ENCODE measurements around the gene FAM168B. TPM values are rescaled to one million over a fixed set of nuclear protein-coding genes. Genes with fewer than 3 reads are reported as not detected.

FAM168B gene
- total and polyA plus RNA-seq, 2 of the 13 experiments (the other 11 are each of a cell fraction or from before 2014, with no cell fraction given) = 64.5 to 113 TPM

DNA sequence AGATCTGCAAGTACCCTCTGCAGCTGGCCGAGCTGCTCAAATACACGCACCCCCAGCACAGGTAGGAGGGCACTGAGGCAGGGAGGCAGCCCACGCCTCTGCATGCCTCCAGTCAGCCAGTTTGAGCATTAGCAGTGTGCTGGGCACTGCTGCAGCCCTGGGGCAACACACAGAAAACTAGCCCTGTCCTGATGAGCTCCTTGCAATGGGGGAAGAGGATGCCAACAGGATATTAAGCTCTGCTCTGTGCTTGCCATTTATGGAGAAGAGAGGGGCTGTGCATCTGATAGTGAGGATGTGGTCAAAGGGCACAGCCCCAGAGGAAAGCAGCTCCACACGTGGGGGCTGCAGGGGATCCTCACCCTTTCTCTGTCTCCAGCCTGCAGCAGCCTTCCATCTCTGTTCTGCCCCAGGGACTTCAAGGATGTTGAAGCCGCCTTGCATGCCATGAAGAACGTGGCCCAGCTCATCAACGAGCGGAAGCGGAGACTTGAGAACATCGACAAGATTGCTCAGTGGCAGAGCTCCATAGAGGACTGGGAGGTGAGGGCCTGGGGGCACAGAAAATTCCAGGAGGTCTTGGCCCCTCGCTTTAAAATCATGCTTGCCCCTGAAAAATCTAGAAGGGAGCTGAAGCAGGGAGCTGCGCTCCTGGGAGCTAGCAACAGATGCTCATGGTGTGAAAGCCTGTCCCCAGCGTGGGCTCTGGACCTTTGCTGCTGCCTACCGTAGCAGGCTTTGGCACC lies 51.7 kb downstream of the FAM168B start:
- no peak for FAIRE-seq
- DNase-seq (ENCODE audit: low spot score) = no peak
- BruUV-seq (replicated peaks) = no TSS peak
- H3K36me3 ChIP-seq (replicated peaks in 1 of 2; ENCODE audit: control insufficient read depth in 1 of 2, insufficient read depth in 2 of 2, low read length in 2 of 2) = peaks cover 0 to 2% of the 10 kb centered on the region in 2 experiments; a peak in 1 of 5 replicates
- H3K79me2 ChIP-seq (ENCODE audit: insufficient read depth, low read length) = no peaks in the 10 kb centered on the region
- ChIA-PET CTCF (ENCODE audit: low intra/inter-chr PET ratio, low total read pairs) (no interaction called here), POLR2A (no interaction called here)
- whole genome bisulfite sequencing (ENCODE audit: low lambda C conversion rate) = 75% methylated on average over 11 of the region's 14 CpGs
- H3K9me3 ChIP-seq (ENCODE audit: low read length) = no peaks in the 10 kb centered on the region
- intact Hi-C loops (cut with micrococcal nuclease; ENCODE audit: unreplicated experiment) = no loop called here
- no peaks in the 10 kb centered on the region for H3K4me1 ChIP-seq (ENCODE audit: insufficient read depth, low read length)
- H3K4me2 ChIP-seq (ENCODE audit: low read depth, low read length) = no peak overlapping the region
- H3K9ac ChIP-seq (ENCODE audit: insufficient read depth, low read depth, low read length) = no peak overlapping the region
- H4K20me1 ChIP-seq (ENCODE audit: insufficient read depth, low read length) = no peaks in the 10 kb centered on the region
- no peak overlapping the region for H3K27ac ChIP-seq (ENCODE audit: extremely low read length, insufficient read depth, low read length)
- H3K27me3 ChIP-seq (ENCODE audit: control insufficient read depth in 1 of 2, insufficient read depth in 2 of 2, low read length in 2 of 2) = peaks cover 3 to 11% of the 10 kb centered on the region in 2 experiments; a peak in 4 of 5 replicates
- no peak for ATAC-seq
- no peak overlapping the region for H2AFZ ChIP-seq (ENCODE audit: low read length)
- in situ Hi-C loops (cut with HindIII; ENCODE audit: extremely low pct_ligation_motif_present, low pct_unique_long_range_greater_than_20kb) = no loop called here
- H3K4me3 ChIP-seq (replicated peaks in 1 of 3; ENCODE audit: insufficient read depth in 1 of 3, low read depth in 2 of 3, low read length in 3 of 3) = no peak overlapping the region
- TF ChIP-seq, protein P1, sequence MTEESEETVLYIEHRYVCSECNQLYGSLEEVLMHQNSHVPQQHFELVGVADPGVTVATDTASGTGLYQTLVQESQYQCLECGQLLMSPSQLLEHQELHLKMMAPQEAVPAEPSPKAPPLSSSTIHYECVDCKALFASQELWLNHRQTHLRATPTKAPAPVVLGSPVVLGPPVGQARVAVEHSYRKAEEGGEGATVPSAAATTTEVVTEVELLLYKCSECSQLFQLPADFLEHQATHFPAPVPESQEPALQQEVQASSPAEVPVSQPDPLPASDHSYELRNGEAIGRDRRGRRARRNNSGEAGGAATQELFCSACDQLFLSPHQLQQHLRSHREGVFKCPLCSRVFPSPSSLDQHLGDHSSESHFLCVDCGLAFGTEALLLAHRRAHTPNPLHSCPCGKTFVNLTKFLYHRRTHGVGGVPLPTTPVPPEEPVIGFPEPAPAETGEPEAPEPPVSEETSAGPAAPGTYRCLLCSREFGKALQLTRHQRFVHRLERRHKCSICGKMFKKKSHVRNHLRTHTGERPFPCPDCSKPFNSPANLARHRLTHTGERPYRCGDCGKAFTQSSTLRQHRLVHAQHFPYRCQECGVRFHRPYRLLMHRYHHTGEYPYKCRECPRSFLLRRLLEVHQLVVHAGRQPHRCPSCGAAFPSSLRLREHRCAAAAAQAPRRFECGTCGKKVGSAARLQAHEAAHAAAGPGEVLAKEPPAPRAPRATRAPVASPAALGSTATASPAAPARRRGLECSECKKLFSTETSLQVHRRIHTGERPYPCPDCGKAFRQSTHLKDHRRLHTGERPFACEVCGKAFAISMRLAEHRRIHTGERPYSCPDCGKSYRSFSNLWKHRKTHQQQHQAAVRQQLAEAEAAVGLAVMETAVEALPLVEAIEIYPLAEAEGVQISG (CRISPR knock-in tag; IDR thresholded peaks at IDR 0.05) = no peak
- TF ChIP-seq NFKBIZ (CRISPR knock-in tag; IDR thresholded peaks at IDR 0.05) = no peak
- TF ChIP-seq ZNF343 (CRISPR knock-in tag; IDR thresholded peaks at IDR 0.05) = no peak
- TF ChIP-seq SOX5 (CRISPR knock-in tag; IDR thresholded peaks at IDR 0.05; ENCODE audit: borderline replicate concordance) = no peak
- no peak for TF ChIP-seq ZNF781 (CRISPR knock-in tag; IDR thresholded peaks at IDR 0.05; ENCODE audit: borderline replicate concordance, not compliant biosample characterization)
- TF ChIP-seq, protein P2, sequence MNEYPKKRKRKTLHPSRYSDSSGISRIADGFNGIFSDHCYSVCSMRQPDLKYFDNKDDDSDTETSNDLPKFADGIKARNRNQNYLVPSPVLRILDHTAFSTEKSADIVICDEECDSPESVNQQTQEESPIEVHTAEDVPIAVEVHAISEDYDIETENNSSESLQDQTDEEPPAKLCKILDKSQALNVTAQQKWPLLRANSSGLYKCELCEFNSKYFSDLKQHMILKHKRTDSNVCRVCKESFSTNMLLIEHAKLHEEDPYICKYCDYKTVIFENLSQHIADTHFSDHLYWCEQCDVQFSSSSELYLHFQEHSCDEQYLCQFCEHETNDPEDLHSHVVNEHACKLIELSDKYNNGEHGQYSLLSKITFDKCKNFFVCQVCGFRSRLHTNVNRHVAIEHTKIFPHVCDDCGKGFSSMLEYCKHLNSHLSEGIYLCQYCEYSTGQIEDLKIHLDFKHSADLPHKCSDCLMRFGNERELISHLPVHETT (CRISPR knock-in tag; conservative IDR thresholded peaks at IDR 0.05) = no peak
- TF ChIP-seq, protein P3, sequence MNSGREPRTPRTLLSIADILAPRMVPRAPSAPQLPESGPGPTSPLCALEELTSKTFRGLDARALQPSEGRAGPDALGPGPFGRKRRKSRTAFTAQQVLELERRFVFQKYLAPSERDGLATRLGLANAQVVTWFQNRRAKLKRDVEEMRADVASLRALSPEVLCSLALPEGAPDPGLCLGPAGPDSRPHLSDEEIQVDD (CRISPR knock-in tag; IDR thresholded peaks at IDR 0.05; ENCODE audit: borderline replicate concordance) = no peak
- TF ChIP-seq, protein P4, sequence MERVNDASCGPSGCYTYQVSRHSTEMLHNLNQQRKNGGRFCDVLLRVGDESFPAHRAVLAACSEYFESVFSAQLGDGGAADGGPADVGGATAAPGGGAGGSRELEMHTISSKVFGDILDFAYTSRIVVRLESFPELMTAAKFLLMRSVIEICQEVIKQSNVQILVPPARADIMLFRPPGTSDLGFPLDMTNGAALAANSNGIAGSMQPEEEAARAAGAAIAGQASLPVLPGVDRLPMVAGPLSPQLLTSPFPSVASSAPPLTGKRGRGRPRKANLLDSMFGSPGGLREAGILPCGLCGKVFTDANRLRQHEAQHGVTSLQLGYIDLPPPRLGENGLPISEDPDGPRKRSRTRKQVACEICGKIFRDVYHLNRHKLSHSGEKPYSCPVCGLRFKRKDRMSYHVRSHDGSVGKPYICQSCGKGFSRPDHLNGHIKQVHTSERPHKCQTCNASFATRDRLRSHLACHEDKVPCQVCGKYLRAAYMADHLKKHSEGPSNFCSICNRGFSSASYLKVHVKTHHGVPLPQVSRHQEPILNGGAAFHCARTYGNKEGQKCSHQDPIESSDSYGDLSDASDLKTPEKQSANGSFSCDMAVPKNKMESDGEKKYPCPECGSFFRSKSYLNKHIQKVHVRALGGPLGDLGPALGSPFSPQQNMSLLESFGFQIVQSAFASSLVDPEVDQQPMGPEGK (CRISPR knock-in tag; IDR thresholded peaks at IDR 0.05) = no peak
- TF ChIP-seq, protein P5, sequence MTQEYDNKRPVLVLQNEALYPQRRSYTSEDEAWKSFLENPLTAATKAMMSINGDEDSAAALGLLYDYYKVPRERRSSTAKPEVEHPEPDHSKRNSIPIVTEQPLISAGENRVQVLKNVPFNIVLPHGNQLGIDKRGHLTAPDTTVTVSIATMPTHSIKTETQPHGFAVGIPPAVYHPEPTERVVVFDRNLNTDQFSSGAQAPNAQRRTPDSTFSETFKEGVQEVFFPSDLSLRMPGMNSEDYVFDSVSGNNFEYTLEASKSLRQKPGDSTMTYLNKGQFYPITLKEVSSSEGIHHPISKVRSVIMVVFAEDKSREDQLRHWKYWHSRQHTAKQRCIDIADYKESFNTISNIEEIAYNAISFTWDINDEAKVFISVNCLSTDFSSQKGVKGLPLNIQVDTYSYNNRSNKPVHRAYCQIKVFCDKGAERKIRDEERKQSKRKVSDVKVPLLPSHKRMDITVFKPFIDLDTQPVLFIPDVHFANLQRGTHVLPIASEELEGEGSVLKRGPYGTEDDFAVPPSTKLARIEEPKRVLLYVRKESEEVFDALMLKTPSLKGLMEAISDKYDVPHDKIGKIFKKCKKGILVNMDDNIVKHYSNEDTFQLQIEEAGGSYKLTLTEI (CRISPR knock-in tag; conservative IDR thresholded peaks at IDR 0.05) = no peak
- TF ChIP-seq IRX3 (CRISPR knock-in tag; IDR thresholded peaks at IDR 0.05; ENCODE audit: borderline replicate concordance, low read depth) = no peak
- TF ChIP-seq JARID2 (CRISPR knock-in tag; IDR thresholded peaks at IDR 0.05; ENCODE audit: insufficient replicate concordance) = no peak
- no peak for TF ChIP-seq ZNF616 (CRISPR knock-in tag; IDR thresholded peaks at IDR 0.05; ENCODE audit: low read depth)

Measured in HepG2 (cell line).